Occipital lobe (tissue), 2 donors: ENCODE data around the gene AGT. TPM values are rescaled to one million over a fixed set of nuclear protein-coding genes. Genes with fewer than 3 reads are reported as not detected.

Experiments used
- DNase-seq: peaks from one replicate; lab custom pipeline; 2025; lab: John Stamatoyannopoulos, UW
- total RNA-seq: library from RNA; depleted of rRNA; stranded (reverse); fragments of >200 nt; gene quantifications from one replicate; pipeline ENCODE4 v1.2.3, GENCODE V29; 2014

AGT gene
- 9.8 TPM for total RNA-seq

DNA sequence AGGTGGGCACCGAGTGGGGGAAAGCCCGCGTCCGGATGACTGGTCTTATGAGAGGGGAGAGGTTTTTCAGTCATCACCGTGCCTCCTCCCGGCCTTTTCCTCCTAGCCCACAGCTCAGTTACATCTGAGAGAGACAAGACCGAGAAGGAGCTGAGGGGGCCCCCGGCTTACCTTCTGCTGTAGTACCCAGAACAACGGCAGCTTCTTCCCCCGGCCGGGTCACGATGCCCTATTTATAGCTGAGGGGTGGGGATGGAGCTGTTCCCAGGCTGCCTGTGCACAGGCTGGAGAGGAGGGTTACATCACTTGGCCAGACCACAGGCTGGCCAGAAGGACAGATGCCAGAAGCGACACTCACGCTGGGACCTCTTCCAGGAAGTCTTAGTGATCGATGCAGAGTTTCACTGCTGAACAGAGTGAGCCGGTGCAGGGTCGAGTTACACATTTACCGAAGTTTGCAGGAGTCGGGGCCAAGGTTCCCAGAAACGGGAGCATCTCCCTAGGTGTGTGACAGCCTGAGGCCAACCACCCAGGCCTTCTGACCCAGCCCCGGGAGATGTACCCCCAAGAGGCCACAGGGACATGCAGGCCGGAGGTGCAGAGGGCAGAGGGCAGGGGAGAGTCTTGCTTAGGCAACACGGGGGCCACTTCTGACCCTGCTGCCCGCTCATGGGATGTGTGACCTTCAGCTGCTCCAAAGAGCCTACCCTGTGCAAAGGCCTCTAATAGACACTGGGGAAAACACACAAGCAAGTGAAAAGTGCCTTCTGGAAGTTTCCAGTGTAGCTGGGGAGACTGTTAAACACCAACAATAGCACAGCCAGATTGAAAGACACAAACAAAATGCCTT is at the start of gene AGT:
Gene AGT (minus strand): TSS at position 208 of the 850 bp plus-strand sequence. CDS start 3,299 bp downstream, outside the sequence.
- peak; percentile 80 for DNase-seq

DNA sequence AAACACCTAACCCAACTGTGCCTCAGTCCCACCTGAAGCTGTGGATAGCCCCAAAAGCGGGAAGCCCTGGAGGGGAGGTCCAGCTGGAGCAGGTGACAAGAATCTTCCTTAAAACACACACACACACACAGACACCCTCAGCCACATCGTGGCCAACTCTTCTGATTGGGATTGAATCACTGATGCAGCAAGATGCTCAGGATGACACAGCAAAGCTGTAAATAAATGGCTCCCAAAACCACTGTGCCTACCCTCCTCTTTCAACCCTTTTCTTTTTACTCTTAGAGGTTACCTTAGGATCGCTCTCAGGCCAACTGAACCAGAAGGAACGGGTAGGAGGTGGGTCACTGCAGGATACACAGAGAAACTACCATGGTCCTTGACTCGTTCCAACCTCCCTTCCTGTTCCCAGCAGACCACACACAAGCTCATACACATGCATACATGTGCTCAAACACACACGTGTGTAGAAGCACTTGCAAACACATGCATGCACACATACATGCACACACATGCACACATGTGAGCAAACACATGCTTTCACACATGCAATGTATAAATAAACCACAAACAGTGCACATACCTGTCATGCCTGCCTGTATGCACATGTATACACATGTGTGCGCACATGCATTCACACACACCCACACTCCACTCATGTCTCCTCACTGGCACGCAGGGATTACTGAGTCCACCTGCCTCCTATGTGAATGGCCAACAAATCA is 47.7 kb upstream of the AGT start:
- DNase-seq, result no peak

DNA sequence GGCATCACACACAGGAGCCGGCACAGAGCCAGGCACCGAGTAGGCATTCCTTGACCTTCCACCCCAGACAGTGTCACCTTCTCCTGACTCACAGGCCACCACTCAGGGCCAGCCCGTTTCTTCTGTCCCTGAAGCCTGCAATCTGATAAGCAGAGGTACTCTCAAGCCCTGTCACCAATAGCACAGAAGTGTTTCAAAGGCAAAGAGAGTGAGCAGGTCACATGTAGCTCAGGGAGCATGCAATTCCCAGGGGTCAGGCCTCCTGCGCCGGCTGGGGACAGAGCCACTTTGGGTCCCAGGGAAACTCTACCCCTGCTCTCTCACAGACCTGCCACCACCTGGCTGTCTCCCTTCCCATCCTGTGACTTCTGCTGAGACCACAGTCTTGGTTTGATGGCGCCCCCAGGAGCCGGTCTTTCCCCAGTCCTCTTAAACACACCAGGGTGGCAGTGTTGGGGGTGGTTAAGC is 46.5 kb upstream of the AGT start:
- DNase-seq, result no peak

DNA sequence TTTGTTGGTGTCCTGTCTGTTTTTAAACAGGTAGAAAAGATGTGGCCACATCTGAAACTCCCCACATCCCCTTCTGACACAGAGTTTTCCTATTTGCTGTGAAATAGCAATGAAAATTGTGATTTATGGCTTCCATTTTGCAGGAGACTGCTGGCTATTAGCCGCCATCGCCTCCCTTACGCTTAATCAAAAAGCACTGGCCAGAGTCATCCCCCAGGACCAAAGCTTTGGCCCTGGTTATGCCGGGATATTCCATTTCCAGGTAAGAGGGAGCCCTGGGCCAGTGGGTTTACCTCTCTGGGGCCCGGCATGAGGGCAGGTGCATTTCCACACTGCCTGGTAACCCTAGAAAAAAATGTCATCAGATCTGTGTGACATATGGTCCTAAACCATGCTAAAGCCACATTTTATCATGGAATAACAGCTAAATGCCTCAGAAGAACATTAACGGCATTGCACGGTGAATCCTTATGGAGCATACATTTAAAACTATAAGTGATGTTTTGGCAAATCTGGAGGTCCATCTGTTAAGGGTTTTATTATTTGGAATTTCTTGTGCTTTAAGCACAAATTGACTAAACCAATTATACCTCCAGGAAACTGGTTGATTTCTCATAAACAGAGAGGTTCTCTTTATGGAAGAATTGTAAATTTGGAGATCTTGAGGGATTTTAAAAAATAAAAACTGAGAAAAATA is 45.6 kb upstream of the AGT start:
- DNase-seq, result no peak

DNA sequence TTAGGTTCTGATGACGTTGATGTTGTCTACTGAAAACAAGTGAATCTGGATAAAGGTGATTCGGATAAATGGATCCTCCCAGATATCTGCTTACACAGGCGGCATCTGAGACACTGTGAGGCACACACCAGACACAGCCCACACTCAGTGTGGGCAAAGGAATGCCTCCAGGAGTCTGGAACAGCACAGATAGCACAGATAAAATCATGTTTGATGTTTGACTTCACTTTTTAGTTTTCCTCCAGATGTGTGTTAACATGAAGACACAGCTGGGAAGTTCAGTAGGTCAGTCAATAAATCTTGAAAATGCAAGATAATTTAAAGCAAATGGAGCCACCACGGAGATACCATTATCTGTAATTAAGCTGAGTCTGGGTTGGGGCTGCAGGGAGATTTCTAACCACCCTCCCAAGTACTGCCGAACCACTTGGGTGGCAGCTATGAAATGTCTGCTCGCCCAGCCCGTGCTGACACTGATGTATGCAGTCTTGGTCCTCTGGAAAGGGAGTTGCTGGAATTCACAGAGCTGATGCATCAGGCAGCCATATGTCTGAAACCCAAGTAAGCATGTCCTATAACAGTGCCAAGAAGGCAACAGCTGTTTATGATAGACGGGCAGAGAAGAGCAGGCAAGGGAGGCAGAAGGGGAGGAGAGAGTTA is 44.9 kb upstream of the AGT start:
- DNase-seq, result no peak

DNA sequence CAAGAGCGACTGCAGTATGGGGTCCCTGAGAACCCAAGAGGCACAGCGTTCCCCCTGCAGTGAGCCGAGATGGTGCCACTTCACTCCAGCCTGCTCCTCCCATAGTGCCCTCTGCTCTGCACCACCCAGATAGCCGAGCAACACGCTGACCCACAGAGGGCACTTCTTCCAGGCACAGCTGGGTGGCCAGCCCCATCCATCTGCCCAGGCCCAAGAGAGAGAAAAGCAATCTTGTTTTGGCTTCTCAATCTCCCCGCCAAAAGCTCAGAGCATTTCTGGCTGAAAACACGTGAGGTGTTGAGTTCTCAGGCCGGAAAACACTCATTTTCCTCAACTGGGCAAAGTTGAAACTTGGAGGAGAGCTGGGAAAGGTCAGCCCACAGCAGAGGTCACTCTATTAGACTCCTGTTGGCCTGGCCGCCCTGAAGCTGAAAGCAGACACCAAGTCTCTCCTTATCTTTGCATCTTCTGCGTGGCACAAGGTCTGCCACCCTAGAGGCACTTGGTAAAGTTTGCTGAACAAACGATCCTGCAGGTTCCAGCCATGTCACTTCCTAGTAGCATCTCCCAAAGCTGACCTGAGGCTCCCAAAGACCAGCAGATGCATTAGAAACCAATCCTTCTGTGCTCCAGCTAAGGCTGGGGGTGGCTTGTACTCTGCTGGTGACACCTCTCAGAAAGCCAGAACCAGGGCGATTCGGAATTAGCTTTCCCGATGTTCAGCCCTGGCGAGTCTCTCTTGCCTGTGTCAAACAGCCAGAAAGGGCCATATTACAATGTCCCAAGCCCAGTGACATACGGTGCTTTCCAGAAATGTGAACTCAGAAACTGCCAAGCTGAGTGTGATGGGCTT is 44.2 kb upstream of the AGT start:
- DNase-seq, result no peak

DNA sequence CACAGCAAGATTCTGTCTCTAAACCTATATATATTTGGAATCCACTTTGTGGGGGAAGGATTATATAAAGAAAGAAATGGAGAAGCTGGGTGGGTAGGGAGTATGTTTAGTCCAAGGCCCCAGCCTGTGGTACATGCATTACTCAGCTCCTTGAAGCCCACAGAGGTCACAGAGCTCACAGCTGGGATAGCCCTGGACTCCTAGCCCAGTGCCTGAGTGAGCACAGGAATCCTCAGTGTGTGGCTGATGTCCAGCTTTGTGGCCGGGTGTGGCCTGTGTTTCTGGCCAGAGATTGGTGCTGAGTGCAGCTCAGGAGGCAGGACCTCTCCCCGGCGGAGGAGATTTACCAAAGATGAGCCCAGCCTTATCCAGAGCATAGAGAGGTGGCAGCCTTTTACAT is 40.9 kb upstream of the AGT start:
- DNase-seq, result no peak

DNA sequence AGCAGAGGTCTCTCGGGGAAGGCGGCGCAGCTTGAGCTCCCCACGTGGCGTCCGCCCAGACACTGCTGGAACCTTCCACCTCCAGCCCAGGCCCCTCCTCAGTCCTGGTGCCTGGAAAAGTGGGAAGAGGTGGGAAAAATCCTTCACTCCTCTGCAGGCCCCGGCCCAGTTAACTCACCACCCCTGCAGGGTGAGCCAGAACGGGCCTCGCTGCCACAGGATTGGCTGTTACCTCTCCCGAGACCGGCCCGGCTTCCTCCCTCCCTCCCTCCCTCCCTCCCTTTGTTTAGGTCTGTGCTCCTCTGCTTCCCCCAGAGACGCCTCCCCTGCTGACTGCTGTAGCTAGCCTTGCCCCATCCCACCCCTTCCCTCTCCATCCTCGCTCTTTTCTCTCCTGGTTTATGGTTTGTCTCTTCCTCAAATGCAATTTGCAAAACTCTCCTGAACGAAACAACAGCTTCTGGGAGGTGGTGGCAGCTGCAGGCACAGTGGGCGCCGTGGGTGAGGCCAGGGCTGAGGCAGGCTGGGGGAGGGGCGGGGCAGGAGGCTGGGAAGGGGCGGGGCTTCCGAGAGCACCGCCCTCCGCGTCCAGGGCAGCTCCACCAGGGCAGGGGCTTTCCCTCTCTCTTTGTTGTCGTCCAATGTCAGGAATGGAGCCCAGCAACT is 39.8 kb upstream of the AGT start:
- DNase-seq, result peak; percentile 54

DNA sequence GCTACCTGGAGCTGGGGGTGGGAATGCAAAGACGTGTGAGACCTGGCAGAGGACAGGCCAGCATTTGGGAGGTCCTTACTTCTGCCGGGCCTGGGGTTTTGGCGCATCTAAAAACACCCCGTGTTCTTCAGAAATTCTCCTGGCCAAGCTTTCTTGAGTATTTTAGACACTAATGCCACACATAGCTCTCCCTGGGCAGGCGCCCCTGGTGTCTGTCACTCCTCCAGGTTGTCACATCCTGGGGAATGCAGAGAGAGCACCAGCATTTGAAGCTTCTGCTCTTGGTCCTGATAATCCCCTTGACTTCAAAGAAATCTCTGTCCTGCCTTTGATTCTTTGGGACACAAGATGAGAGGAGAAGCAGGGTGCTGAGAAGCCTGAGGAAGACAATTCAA is 39.3 kb upstream of the AGT start:
- no peak for DNase-seq

DNA sequence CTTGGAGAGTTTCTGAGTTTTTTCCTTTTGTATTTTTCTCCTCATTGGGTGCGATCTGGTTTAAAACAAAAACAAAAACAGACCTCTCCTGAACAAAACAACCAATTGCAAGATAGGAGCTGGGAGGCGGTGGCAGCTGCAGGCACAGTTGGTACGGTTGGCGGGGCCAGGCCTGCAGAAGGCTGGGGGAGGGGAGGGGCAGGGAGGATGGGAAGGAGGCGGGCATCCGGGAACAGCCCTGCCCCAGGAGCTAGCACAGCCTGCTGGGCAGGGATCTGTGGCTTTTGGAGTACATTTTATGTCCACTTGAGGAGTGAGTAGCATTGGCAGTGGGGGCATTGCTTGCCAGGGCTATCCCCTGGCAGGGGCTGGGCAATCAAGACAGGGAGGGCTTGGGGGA is 38.5 kb upstream of the AGT start:
- peak; percentile 79 for DNase-seq

DNA sequence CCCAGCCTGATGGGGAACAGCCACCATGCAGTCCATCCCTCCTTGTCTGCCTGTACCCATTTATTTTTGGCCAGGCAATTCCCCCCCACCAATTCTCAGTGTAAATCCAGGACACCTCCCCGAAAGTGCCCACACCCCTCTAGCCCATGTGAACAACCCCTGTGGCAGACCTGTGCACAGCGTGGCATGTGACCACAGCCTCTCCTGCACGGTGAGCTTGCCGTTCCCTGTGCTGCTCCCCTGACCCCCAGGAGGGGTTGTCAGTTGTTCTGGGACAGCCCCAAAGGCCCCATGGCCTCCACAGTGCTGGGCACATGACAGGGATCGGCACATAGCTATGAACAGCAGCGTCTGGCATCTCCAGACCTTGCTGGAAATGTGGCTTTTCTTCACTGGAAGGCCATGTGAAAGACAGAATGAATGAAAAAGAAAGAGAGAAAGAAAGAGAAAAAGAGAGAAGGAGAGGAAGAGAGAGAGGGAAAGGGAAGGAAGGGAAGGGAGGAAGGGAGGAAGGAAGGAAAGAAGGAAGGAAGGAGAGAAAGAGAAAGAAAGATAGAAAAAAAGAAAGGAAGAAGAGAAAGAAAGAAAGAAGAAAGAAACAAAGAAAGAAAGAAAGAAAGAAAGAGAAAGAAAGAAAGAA is 37.2 kb upstream of the AGT start:
- no peak for DNase-seq

DNA sequence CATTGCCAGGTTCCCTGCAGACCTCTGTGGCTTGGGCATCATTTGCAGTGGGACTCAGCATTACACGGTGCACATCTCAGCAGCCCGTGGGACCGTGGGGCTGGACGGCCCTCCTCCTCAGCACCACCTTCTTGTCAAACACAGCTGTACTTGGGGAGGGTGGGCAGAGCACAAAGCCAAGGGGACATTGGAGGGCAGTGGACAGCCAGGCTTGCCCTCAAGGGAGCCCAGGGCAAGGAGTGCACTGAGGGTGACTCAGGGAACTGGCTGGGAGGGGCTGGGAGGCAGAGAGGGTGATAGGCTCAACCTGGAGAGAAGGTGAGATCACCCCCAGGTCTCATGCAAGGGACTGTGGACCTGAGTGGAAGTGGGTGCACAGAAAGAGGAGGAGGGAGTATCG is 36.7 kb upstream of the AGT start:
- no peak for DNase-seq

DNA sequence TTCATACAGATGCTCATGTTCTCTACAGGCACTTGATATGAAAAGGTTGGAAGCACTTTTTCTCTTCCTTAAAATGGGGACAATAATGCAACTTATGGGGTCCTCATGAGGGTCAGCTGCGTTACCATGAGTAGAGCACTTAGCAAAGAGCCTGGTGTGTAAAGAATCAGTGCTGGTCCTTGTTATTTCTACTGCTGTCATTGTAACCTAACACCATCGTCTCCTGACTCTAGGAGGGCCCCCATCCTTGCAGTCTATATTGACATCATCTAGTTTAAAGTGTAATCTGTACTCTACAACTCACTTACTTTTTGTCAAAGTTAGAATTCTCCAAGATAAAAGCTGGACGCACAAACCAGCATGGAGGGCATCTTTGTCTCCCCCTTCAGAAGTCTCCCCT is 35.7 kb upstream of the AGT start:
- DNase-seq, result no peak

DNA sequence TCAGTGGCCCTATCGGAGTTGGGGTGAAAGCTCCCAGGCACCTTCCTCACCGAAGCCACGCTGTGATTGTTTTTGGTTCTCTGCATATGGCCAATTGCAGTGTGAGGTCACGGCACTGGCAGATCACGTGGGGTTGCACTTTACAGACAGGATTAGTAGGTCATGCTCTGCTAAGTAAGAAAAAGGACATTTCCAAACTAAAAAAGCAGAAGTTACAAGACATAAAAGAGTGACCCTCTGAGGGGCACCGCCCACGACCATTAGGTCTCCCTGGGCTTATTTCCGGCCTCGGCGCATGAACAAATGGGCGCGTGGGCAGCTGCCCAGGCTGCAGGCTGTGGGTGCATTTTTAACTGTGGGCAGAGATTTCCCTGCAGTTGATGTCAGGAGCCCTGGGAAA is 35.2 kb upstream of the AGT start:
- no peak for DNase-seq

DNA sequence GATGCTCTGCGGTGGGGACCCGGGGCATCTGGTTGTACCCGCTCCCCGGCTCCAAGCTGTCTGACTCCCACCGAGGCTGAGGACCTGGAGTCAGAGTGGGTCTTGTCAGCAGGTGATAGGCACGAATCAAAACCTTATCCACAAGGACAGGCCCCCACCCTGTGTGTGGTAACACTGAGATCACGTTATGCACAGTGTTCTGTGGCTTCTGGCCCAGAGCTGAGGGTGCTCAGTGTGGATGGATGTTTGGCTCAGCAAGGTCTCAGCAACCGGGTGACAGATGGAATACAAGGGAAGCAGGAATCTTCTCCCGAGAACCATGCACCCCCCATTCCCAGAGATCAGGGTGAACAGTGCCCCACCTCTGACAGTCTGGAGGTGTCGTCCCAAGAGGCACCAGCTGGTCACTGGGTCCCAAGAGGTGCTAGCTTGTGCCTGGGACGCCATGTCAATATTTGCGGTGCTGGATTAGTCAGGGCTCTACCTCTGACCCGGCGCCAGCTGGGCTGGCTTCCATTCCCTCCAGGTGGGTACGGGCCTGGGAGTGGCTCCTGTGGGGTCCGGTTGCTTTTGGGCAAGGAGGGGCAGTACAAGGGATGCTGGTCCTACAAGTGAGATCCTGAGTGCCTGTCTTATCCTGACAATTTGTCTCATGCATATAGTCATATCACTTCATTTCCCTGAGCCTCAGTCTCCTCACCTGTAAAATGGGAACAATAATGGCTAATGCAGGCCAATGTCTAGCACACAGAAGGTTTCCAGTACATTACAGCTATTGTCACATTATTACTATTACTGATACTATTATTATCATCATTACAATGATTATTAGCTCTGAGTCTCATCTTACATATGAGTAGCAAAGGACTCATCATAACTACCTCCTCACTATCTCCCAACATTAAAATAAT is 34.2 kb upstream of the AGT start:
- no peak for DNase-seq

DNA sequence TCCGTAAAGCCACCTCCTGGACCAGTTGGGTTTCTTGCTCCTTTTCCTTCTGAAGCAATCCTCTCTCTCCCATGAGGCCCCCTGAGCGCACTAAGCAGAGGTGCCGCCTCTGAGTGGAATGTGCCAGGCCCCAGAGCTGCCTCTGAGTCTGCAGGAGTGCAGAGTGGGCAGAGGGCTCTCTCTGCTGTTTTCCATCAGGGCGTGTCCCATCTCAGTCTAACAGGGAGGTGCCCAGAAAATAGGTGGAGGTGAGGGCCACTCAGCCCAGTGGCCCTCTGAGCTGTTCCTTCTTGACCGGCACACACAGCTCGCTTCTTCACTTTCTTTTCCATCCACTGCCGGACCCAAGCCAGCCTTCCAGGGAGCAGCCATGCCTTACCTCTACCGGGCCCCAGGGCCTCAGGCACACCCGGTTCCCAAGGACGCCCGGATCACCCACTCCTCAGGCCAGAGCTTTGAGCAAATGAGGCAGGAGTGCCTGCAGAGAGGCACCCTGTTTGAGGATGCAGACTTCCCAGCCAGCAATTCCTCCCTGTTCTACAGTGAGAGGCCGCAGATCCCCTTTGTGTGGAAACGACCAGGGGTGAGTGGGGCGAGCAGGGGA is 33.3 kb upstream of the AGT start, which contains the start of gene CAPN9:
Gene CAPN9 (plus strand): TSS at position 262 of the 604 bp plus-strand sequence. CDS start 109 bp downstream, at position 371.
- DNase-seq, result no peak

DNA sequence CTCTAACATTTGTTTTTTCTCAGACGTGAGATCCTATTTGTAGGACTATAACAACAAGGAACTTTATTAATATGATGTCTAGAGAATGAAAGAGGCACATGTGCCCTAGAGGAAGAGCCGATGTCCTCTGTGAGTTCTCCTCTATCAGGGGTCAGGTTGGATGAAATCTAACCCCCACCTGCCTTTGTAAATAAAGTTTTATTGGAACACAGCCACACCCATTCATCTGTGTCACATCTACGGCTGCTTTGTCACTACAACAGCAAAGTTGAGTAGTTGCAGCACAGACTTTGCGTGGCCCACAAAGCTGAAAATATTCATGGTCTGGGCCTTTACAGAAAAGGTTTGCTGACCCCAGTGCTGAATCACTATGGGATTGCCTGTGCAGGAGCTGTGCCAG is 32.7 kb upstream of the AGT start:
- no peak for DNase-seq

DNA sequence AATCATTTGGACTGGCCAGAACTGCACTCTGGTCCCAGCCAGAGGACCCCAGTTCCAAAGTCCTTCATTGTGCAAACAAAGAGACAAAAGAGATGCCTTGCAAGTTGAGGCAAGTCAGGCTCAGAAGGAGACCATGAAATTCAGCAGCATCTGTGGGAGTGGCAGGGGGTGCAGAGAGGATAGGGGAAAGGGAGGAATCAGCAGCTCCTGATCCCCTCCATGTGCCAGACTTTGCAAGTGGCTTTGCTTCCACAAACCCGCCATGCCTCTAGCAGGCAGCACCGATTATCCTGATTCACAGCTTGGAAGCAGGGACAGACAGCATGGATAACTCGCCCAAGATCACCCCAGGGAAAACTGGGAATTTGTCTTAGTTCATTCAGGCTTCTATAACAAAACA is 31.1 kb upstream of the AGT start:
- DNase-seq, result no peak
